GM12891 (cell line): Measurements from ENCODE around the gene NANS.

Source experiments
- POLR2A ChIP-seq: IDR thresholded peaks from 2 replicates; pipeline ENCODE4 v1.6.1; 2011; ENCODE audit warnings: low read depth, low read length, control low read depth
- POLR2AphosphoS5 ChIP-seq: IDR thresholded peaks from 2 replicates; pipeline ENCODE4 v1.6.1; 2011; ENCODE audit warnings: low read depth, low read length, control low read depth

DNA sequence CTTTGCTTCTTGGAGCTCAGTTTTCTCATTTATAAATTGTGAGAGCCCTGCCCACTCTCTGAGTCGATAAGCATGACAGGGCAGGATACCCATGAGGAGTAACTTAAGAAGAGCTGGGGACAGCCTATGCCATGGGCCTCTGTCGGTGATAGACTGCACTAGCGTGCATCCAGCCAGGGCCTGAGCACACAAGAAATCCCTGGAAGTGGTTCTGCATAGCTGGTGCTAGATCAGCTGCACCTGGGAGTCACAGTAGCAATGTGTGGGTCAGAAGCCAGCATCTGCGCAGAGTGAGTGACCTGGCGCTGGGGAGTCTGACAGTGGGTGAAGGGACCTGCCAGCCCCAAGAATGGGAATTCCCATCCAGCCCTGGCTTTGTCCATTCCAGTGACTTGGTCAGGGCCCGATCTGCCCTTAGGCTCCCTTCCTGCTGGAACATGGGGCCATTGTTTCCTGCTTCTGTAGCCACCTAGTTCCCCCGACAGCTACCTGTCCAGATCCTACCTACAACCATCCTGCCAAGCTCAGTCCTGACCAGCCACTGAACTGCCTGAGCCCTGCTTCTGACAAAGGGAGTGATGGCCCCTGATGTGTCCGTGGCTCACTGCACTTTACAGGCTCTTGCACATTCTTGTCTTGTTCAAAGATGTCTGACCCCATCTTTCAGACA lies 35.9 kb upstream of the NANS start:
- TF ChIP-seq POLR2A = no peak
- no peak for TF ChIP-seq POLR2AphosphoS5
